ENCODE measurements around the gene MFAP2. TPM values are rescaled to one million over a fixed set of nuclear protein-coding genes. Genes with fewer than 3 reads are reported as not detected.

The MFAP2 gene
- total RNA-seq, 1 experiment from 2014 or later, result 12.9 TPM

DNA sequence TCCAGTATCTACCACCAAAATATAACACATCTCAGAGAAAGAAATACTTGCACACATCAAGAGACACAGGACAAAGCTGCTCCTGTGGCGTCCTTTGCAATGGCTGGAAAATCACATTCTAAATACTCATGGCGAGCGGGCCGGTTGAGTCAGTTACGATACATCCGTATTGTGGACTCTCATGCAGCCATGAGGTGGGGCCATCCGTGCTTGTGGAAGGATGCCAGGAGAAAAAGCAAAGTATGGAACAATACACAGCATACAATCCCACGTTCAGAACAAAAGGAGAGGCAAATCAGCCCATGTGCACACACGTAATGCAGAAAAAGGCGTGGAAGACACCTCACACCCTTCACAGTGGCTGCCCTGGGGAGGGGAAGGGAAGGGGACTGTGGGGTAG is 18.2 kb upstream of the MFAP2 start:
- Histone ChIP-seq H3K9me3 (ENCODE audit: control insufficient read depth, insufficient read depth, low read depth, low read length) (no peaks in the 10 kb centered on the region), H3K27ac (ENCODE audit: low read length) (no peak overlapping the region), H3K4me3 (ENCODE audit: low read depth in 2 of 2, low read length in 2 of 2) (no peak overlapping the region), H3K27me3 (ENCODE audit: control insufficient read depth, insufficient read depth, low read length) (no peaks in the 10 kb centered on the region), H3K4me1 (ENCODE audit: control insufficient read depth, insufficient read depth, low read length) (no peaks in the 10 kb centered on the region), H3K36me3 (ENCODE audit: control insufficient read depth, insufficient read depth, low read length) (no peaks in the 10 kb centered on the region)
- TF ChIP-seq, protein P1, sequence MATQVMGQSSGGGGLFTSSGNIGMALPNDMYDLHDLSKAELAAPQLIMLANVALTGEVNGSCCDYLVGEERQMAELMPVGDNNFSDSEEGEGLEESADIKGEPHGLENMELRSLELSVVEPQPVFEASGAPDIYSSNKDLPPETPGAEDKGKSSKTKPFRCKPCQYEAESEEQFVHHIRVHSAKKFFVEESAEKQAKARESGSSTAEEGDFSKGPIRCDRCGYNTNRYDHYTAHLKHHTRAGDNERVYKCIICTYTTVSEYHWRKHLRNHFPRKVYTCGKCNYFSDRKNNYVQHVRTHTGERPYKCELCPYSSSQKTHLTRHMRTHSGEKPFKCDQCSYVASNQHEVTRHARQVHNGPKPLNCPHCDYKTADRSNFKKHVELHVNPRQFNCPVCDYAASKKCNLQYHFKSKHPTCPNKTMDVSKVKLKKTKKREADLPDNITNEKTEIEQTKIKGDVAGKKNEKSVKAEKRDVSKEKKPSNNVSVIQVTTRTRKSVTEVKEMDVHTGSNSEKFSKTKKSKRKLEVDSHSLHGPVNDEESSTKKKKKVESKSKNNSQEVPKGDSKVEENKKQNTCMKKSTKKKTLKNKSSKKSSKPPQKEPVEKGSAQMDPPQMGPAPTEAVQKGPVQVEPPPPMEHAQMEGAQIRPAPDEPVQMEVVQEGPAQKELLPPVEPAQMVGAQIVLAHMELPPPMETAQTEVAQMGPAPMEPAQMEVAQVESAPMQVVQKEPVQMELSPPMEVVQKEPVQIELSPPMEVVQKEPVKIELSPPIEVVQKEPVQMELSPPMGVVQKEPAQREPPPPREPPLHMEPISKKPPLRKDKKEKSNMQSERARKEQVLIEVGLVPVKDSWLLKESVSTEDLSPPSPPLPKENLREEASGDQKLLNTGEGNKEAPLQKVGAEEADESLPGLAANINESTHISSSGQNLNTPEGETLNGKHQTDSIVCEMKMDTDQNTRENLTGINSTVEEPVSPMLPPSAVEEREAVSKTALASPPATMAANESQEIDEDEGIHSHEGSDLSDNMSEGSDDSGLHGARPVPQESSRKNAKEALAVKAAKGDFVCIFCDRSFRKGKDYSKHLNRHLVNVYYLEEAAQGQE (IDR thresholded peaks at IDR 0.05; ENCODE audit: insufficient read depth in 1 of 2, low read depth in 2 of 2, low read length in 1 of 2), result no peak
- no peak for TF ChIP-seq SIN3A (IDR thresholded peaks at IDR 0.05; ENCODE audit: borderline replicate concordance, insufficient read depth, low read depth, low read length)
- TF ChIP-seq, protein P2, sequence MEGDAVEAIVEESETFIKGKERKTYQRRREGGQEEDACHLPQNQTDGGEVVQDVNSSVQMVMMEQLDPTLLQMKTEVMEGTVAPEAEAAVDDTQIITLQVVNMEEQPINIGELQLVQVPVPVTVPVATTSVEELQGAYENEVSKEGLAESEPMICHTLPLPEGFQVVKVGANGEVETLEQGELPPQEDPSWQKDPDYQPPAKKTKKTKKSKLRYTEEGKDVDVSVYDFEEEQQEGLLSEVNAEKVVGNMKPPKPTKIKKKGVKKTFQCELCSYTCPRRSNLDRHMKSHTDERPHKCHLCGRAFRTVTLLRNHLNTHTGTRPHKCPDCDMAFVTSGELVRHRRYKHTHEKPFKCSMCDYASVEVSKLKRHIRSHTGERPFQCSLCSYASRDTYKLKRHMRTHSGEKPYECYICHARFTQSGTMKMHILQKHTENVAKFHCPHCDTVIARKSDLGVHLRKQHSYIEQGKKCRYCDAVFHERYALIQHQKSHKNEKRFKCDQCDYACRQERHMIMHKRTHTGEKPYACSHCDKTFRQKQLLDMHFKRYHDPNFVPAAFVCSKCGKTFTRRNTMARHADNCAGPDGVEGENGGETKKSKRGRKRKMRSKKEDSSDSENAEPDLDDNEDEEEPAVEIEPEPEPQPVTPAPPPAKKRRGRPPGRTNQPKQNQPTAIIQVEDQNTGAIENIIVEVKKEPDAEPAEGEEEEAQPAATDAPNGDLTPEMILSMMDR (IDR thresholded peaks at IDR 0.05), result no peak
- TF ChIP-seq TCF7L2 (IDR thresholded peaks at IDR 0.05; ENCODE audit: low read depth, low read length), result no peak
- no peak for TF ChIP-seq POLR2AphosphoS5 (IDR thresholded peaks at IDR 0.05; ENCODE audit: low read depth, low read length)
- no peak for DNase-seq (ENCODE audit: low read depth, low spot score)
- POLR2A ChIA-PET, result no interaction called here
- BruUV-seq (replicated peaks), result no TSS peak
- in situ Hi-C loops (cut with HindIII; ENCODE audit: low pct_unique_long_range_greater_than_20kb, low sequenced_read_pairs) (no loop called here), intact Hi-C loops (cut with micrococcal nuclease; ENCODE audit: unreplicated experiment) (no loop called here)
- CTCF ChIA-PET, result no interaction called here
- ATAC-seq, result no peak

DNA sequence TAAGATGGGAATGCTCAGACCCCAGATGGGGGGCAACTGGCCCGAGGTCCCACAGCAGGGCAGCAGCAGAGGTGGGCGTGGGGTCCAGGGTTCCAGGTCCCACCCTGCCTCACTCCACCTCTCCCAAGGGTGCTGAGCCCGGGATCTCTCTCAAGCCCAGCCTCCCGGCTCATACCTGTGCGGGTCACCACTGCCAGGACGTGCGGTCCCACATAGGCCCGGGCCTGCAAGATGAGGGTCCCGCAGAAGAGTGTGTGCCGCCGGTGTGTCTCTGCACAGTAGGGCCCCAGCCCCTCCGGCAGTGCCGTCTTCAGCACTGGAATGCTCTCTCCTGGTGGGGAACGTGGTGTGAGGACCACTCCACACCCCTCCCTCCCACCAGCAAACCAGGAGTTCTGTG is 16.4 kb upstream of the MFAP2 start:
- no TSS peak for BruUV-seq (replicated peaks)
- TF ChIP-seq TCF7L2 (IDR thresholded peaks at IDR 0.05; ENCODE audit: low read depth, low read length) (no peak), SIN3A (IDR thresholded peaks at IDR 0.05; ENCODE audit: borderline replicate concordance, insufficient read depth, low read depth, low read length) (no peak), POLR2AphosphoS5 (IDR thresholded peaks at IDR 0.05; ENCODE audit: low read depth, low read length) (no peak)
- TF ChIP-seq, protein P1 (IDR thresholded peaks at IDR 0.05; ENCODE audit: insufficient read depth in 1 of 2, low read depth in 2 of 2, low read length in 1 of 2), result no peak
- TF ChIP-seq, protein P2 (IDR thresholded peaks at IDR 0.05), result no peak
- CTCF ChIA-PET, result interaction anchor here (0.7 kb wide), 1 partner anchor 11 kb away, joined by 3 read pairs; no protein-coding TSS in a partner anchor
- H3K4me1 ChIP-seq (ENCODE audit: control insufficient read depth, insufficient read depth, low read length), result no peaks in the 10 kb centered on the region
- H3K36me3 ChIP-seq (ENCODE audit: control insufficient read depth, insufficient read depth, low read length), result no peaks in the 10 kb centered on the region
- H3K4me3 ChIP-seq (ENCODE audit: low read depth in 2 of 2, low read length in 2 of 2), result no peak overlapping the region
- intact Hi-C loops (cut with micrococcal nuclease; ENCODE audit: unreplicated experiment), result no loop called here
- H3K27me3 ChIP-seq (ENCODE audit: control insufficient read depth, insufficient read depth, low read length), result no peaks in the 10 kb centered on the region
- H3K27ac ChIP-seq (ENCODE audit: low read length), result no peak overlapping the region
- no peak for DNase-seq (ENCODE audit: low read depth, low spot score)
- POLR2A ChIA-PET, result no interaction called here
- ATAC-seq, result no peak
- H3K9me3 ChIP-seq (ENCODE audit: control insufficient read depth, insufficient read depth, low read depth, low read length), result no peaks in the 10 kb centered on the region
- in situ Hi-C loops (cut with HindIII; ENCODE audit: low pct_unique_long_range_greater_than_20kb, low sequenced_read_pairs), result no loop called here
